HG03135 (cell line): ENCODE measurements around the gene ANGPTL5.
"Not testable (repeated sequence)": the region's sequence is repeated elsewhere in the genome, so short reads cannot be mapped to it uniquely, and the experiment has no call there.

ENCODE experiments used
- ATAC-seq: cut with Tn5 transposase; IDR thresholded peaks from one replicate; pipeline ENCODE4 v1.9.1; 2021; ENCODE audit warnings: mild to moderate bottlenecking, moderate library complexity; ENCODE audit not compliant: unreplicated experiment

Gene ANGPTL5

GRCh38 chr11:101894505-101894904, 21.8 kb downstream of the ANGPTL5 start:
- no peak for ATAC-seq

DNA sequence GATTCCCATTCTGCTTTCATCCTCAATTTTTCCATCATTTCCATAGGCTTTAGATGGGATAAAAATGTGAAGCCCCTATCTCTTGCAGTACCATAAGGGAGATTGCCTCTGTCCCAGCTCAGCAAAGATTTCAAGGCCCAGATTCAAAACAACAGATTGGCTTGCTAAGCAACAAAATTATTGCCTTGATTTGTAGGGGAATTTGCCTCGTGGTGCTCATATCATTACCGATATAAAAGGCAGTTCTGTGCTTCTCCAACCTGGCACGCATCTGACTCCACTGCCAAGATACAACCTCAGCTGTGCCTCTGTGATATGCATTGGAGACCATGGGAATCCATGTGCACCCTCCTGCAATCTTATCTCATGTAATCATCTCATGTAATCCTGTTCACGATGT, 26.6 kb downstream of the ANGPTL5 start:
- no peak for ATAC-seq

GRCh38 chr11:101885631-101886030, 30.7 kb downstream of the ANGPTL5 start:
- ATAC-seq = no peak

- ATAC-seq = no peak
Observed at GRCh38 chr11:101881586-101881985, 34.7 kb downstream of the ANGPTL5 start.

- no peak for ATAC-seq
Observed at GRCh38 chr11:101880222-101880621, 36.1 kb downstream of the ANGPTL5 start.

- ATAC-seq = no peak
Observed at GRCh38 chr11:101872171-101872882, 44.0 kb downstream of the ANGPTL5 start.

GRCh38 chr11:101870510-101870909, 45.8 kb downstream of the ANGPTL5 start:
- no peak for ATAC-seq

- ATAC-seq = no peak
Observed at GRCh38 chr11:101867951-101868350, 48.4 kb downstream of the ANGPTL5 start.

- no peak for ATAC-seq
Observed at GRCh38 chr11:101866619-101867491, 49.5 kb downstream of the ANGPTL5 start.

GRCh38 chr11:101864098-101864497, 52.2 kb downstream of the ANGPTL5 start:
- no peak for ATAC-seq

- no peak for ATAC-seq
Observed at GRCh38 chr11:101863361-101863760, 53.0 kb downstream of the ANGPTL5 start.

GRCh38 chr11:101862391-101863233, 53.7 kb downstream of the ANGPTL5 start:
- ATAC-seq = no peak

DNA sequence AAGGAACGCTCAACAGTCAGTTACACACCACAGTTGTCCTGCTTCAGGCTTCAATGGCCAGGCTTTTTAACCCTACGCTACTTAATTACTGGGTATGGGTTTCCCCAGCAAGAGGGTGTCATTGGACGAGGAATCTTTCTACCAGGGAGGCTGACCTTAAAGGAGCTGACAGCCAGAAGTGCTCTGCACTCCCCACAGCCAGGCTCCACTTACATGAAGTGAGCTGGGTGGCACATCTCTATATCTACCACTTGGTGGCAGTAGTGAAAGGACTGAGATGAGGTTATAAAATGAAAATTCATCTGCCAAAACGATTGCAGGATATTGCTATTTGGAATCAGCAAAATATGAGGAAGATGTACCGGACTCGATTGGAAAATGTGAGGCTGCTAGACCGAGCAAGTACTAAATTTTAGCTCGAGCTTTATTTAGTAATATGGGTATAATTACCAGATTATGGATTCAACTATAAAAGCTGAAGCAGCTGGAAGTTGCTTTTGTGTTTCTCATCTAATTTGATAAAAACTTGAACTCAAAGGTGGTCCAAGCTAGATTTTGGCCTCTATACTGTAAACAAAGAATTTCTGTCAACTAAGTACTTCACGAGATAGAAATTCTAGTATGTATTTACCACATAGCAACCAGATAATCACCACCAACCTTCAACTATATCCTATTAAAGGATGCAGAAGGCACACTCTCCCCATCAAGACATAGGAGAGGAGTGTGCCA, 55.5 kb downstream of the ANGPTL5 start:
- peak; percentile 74 for ATAC-seq

DNA sequence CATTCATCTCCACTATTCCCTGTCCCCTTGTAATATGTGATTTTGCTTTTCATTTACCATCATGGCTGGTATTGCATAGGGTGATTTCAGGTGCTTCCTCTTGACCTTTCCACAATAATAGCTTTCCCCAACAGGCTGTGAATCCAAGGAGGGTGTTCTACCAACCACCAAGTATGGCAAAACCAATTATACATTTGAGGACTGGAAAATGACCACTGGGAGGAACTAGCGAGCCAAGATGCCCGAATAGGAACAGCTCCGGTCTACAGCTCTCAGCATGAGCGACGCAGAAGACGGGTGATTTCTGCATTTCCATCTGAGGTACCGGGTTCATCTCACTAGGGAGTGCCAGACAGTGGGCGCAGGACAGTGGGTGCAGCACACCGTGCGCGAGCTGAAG, 64.1 kb downstream of the ANGPTL5 start:
- not testable (repeated sequence) for ATAC-seq

DNA sequence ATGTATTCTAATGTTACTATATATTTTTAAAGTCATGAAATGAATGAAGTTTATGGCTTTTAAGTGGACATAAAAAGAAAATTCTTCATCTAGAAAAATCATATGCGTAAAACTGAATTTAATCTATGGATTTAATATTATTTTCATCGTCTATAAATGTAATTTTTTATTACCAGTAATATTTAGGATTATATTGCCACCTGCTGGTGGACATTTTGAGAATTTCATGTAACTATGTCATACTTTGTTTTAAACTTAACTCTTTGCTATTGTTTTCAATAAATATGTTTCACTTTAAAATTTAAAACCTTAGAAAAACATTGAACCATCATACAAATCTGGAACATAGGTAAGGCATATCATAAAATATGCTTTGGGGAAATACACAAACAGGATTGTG, 68.1 kb downstream of the ANGPTL5 start:
- no peak for ATAC-seq

GRCh38 chr11:101844608-101845007, 71.7 kb downstream of the ANGPTL5 start:
- no peak for ATAC-seq

DNA sequence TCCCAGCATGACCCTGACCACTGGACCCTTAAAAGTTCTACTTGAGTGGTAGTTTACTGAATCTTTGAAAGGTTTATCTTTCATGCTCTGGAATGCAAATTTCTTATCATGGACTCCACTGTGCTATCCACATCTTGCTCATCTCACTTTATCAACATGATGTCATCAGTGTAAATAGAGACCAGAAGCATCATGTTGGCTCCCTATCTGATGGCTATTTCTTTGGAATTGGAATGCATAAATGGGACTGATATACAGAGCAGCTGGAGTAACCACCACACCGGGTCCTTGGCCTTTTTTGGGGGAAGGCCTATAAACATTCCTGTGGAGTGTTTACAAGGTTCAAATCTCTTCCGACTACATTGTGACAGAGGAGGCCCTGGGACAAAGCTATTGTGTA, 75.6 kb downstream of the ANGPTL5 start:
- ATAC-seq = no peak
